AG04449 (cell line): ENCODE results near the gene SLC35E3.

Source experiments
- CTCF ChIA-PET: fragments of 350-600 bp; formaldehyde crosslinking; extraction: SDS; loops from one replicate; lab custom pipeline; 2021; ENCODE audit warnings: antibody characterized with exemption; lab: Yijun Ruan, JAX
- POLR2A ChIA-PET: fragments of 400-600, 350-600 bp; formaldehyde crosslinking; extraction: SDS; loops from one replicate; lab custom pipeline; 2020; ENCODE audit warnings: antibody characterized with exemption, inconsistent platforms; lab: Yijun Ruan, JAX
- DNase-seq: peaks from one replicate; pipeline ENCODE4 v3.0.0-alpha.2; 2010; ENCODE audit warnings: low read depth, low spot score
- H3K4me3 ChIP-seq: 2 replicates; pipeline ENCODE4 v1.5.1; 2011; ENCODE audit warnings: low read depth, mild to moderate bottlenecking, control low read depth, low read length
- TF ChIP-seq, protein P1 (sequence below): IDR thresholded peaks from one replicate; pipeline ENCODE4 v1.5.1; 2011; ENCODE audit warnings: mild to moderate bottlenecking, moderate library complexity, low read length, control low read depth, inconsistent platforms; ENCODE audit not compliant: insufficient read depth; ENCODE audit errors: missing control alignments

SLC35E3 gene

GRCh38 chr12:68745376-68745903, 536 bp upstream of the SLC35E3 start:
- no peak for DNase-seq
- ChIA-PET POLR2A (interaction anchor here (0.9 to 1.9 kb wide), 3 partner anchors 58 to 68 kb away, joined by 3 to 10 read pairs (median 5); partner anchors contain the start of gene NUP107), CTCF (interaction anchor here (1.4 to 1.8 kb wide), 3 partner anchors 12 to 85 kb away, joined by 3 to 9 read pairs (median 3); partner anchors contain the start of gene MDM2)
- TF ChIP-seq, protein P1, sequence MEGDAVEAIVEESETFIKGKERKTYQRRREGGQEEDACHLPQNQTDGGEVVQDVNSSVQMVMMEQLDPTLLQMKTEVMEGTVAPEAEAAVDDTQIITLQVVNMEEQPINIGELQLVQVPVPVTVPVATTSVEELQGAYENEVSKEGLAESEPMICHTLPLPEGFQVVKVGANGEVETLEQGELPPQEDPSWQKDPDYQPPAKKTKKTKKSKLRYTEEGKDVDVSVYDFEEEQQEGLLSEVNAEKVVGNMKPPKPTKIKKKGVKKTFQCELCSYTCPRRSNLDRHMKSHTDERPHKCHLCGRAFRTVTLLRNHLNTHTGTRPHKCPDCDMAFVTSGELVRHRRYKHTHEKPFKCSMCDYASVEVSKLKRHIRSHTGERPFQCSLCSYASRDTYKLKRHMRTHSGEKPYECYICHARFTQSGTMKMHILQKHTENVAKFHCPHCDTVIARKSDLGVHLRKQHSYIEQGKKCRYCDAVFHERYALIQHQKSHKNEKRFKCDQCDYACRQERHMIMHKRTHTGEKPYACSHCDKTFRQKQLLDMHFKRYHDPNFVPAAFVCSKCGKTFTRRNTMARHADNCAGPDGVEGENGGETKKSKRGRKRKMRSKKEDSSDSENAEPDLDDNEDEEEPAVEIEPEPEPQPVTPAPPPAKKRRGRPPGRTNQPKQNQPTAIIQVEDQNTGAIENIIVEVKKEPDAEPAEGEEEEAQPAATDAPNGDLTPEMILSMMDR = no peak
- H3K4me3 ChIP-seq = peak overlapping the region; percentile 83

DNA sequence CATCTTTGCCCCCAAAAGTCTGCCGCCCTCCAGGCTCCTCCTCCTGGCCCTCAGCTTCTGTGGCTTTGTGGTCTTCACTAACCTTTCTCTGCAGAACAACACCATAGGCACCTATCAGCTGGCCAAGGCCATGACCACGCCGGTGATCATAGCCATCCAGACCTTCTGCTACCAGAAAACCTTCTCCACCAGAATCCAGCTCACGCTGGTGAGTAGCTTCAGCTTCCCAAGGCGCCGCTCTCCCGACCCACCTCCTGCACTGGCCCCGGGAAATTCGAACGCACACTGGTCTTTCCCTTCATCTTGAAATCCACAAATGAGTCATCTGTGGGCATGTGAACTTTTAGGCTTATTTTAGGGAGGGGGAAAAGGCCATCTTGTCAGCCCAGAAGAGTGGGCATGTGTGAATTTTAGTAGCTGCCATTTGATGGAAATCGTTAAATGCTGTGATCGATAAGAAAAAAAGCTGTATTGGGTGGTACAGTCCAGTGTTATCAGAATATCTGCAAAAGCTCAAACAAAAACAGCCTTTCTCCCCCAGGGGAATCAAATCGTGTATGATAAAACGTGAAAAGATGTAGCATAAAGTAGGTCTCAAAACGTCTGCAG, 700 bp downstream of the SLC35E3 start:
- no peak for DNase-seq
- TF ChIP-seq, protein P1 = no peak
- POLR2A ChIA-PET = interaction anchor here (0.8 to 1.9 kb wide), 4 partner anchors 18 to 66 kb away, joined by 3 to 10 read pairs (median 6); partner anchors contain the start of gene MDM2
- peak overlapping the region; percentile 83 for H3K4me3 ChIP-seq
- CTCF ChIA-PET = interaction anchor here (1.0 to 1.8 kb wide), 4 partner anchors 11 to 84 kb away, joined by 3 to 9 read pairs (median 3); partner anchors contain the start of gene MDM2

GRCh38 chr12:68749443-68749842, 3.5 kb downstream of the SLC35E3 start:
- no peak for DNase-seq

DNA sequence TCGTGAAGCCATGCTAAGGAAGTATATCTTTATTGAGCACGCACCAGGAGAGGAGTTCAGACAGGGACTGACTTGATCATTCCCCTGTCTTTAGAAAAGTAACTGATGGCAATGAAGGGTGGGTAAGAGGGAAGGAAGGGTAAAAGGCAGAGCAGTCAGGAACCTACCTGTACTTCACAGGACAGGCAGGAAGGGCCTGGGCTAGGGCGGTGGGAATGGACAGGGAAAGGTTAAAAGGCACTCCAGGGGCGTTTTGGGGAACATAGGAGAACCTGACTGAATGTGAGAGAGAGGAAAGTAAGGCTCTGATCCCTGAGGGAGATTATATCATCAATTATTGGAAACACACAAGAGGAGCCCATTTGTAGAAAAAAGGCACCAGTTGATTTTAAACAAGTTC, 3.9 kb downstream of the SLC35E3 start:
- POLR2A ChIA-PET = no interaction called here
- DNase-seq = no peak
- H3K4me3 ChIP-seq = no peak overlapping the region
- TF ChIP-seq, protein P1 = no peak
- CTCF ChIA-PET = no interaction called here

More at GRCh38 chr12:68749443-68749842, 3.5 kb downstream of the SLC35E3 start:
- POLR2A ChIA-PET = no interaction called here
- H3K4me3 ChIP-seq = no peak overlapping the region
- TF ChIP-seq, protein P1 = no peak
- CTCF ChIA-PET = interaction anchor here (0.6 kb wide), 1 partner anchor 13 kb away, joined by 3 read pairs; no protein-coding TSS in a partner anchor

DNA sequence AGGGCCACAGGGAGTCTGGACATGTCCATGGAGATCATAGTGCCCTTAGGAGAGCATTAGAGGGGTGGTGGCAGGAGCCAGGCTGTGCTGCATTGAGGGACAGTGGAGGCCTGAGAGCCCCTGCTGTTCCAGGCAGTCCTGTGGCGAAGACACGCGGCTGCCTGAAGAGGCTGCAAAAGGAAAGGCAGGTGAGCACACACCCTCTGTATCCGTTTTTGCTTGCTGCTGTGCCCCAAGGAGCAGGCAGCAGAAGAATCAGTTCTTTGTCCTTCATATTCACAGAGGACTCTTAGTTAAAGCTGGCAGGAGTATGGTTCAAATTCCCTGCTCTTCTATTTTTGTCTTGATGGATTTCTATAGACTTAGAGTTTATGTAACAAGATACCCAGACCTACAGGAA, 4.5 kb downstream of the SLC35E3 start:
- no peak overlapping the region for H3K4me3 ChIP-seq
- ChIA-PET POLR2A (no interaction called here), CTCF (interaction anchor here (0.8 kb wide), 1 partner anchor 13 kb away, joined by 3 read pairs; no protein-coding TSS in a partner anchor)
- TF ChIP-seq, protein P1 = no peak
- no peak for DNase-seq

DNA sequence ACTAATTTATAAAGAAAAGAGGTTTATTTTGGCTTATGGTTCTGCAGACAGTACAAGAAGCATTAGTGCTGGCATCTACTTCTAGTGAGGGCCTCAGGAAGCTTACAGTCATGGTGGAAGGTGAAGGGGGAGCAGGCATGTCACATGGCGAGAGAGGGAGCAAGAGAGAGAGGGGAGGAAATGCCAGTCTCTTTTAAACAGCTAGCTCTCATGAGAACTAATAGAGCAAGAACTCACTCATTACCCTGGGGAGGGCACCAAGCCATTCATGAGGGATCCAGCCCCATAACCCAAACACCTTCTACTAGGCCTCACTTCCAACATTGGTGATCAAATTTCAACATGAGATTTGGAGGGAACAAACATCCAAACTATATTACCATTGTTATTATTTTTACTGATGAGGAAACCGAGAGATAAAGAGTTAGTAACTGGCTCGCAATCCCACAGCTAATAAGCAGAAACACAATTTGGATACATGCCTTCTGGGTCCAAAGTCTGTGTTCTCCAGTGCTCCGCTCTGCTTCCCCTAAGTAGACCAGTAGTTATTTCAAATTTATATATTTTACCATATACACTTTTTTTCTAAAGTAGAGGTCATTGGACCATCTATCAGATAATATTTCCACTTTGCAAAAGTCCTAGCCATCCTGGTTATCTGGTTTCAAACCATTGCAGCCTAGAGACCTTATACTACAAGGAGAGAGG, 9.7 kb downstream of the SLC35E3 start:
- POLR2A ChIA-PET = no interaction called here
- no peak for DNase-seq
- no peak overlapping the region for H3K4me3 ChIP-seq
- TF ChIP-seq, protein P1 = no peak
- CTCF ChIA-PET = no interaction called here
